T-helper 2 cell treated with Interferon-gamma antibody and Interleukin-4, amounts not matched to agents 5 μg/mL and 100 μg/mL, for 36 hours (primary cell): ENCODE measurements around the gene CDC42BPG.
"Not testable (repeated sequence)": the region's sequence is repeated elsewhere in the genome, so short reads cannot be mapped to it uniquely, and the experiment has no call there.

Source experiments
- DNase-seq: peaks from one replicate; pipeline ENCODE4 v3.0.0; 2021; ENCODE audit warnings: low spot score
- H3K27ac Mint-ChIP-seq: one replicate; pipeline ENCODE4 v1.8.0; 2021; ENCODE audit warnings: mild to moderate bottlenecking, mixed read lengths
- H3K27me3 Mint-ChIP-seq: one replicate; pipeline ENCODE4 v1.8.0; 2021; ENCODE audit warnings: low read depth, mixed read lengths
- H3K36me3 Mint-ChIP-seq: one replicate; pipeline ENCODE4 v1.8.0; 2021; ENCODE audit warnings: low read depth, mixed read lengths
- H3K4me1 Mint-ChIP-seq: one replicate; pipeline ENCODE4 v1.8.0; 2021; ENCODE audit warnings: low read depth, mixed read lengths
- H3K4me3 Mint-ChIP-seq: one replicate; pipeline ENCODE4 v1.8.0; 2022; ENCODE audit warnings: mild to moderate bottlenecking, moderate library complexity, mixed read lengths
- H3K9me3 Mint-ChIP-seq: one replicate; pipeline ENCODE4 v1.8.0; 2021; ENCODE audit warnings: mixed read lengths

The CDC42BPG gene

GRCh38 chr11:64833509-64833908 is 10.9 kb downstream of the CDC42BPG start:
- Mint-ChIP-seq H3K9me3 (no peaks in the 10 kb centered on the region), H3K27ac (no peak overlapping the region), H3K4me1 (peaks cover 2% of the 10 kb centered on the region), H3K36me3 (no peaks in the 10 kb centered on the region), H3K27me3 (no peaks in the 10 kb centered on the region), H3K4me3 (no peak overlapping the region)
- no peak for DNase-seq

GRCh38 chr11:64833198-64833502 is 11.3 kb downstream of the CDC42BPG start:
- no peak overlapping the region for H3K4me3 Mint-ChIP-seq
- no peaks in the 10 kb centered on the region for H3K27me3 Mint-ChIP-seq

GRCh38 chr11:64832467-64833197 is 11.8 kb downstream of the CDC42BPG start:
- peaks cover 2% of the 10 kb centered on the region for H3K4me1 Mint-ChIP-seq
- H3K9me3 Mint-ChIP-seq, result no peaks in the 10 kb centered on the region
- DNase-seq, result no peak
- H3K4me3 Mint-ChIP-seq, result no peak overlapping the region
- no peaks in the 10 kb centered on the region for H3K36me3 Mint-ChIP-seq
- no peak overlapping the region for H3K27ac Mint-ChIP-seq
- H3K27me3 Mint-ChIP-seq, result no peaks in the 10 kb centered on the region

More at GRCh38 chr11:64833198-64833502, 11.3 kb downstream of the CDC42BPG start:
- Mint-ChIP-seq H3K4me1 (peaks cover 2% of the 10 kb centered on the region), H3K9me3 (no peaks in the 10 kb centered on the region), H3K36me3 (no peaks in the 10 kb centered on the region), H3K27ac (no peak overlapping the region)
- DNase-seq, result no peak

GRCh38 chr11:64831411-64831891 is 13.0 kb downstream of the CDC42BPG start:
- no peaks in the 10 kb centered on the region for H3K27me3 Mint-ChIP-seq

GRCh38 chr11:64829536-64830251 is 14.8 kb downstream of the CDC42BPG start:
- Mint-ChIP-seq H3K27ac (no peak overlapping the region), H3K27me3 (no peaks in the 10 kb centered on the region), H3K4me3 (no peak overlapping the region), H3K36me3 (no peaks in the 10 kb centered on the region), H3K4me1 (no peaks in the 10 kb centered on the region), H3K9me3 (no peaks in the 10 kb centered on the region)
- DNase-seq, result no peak

More at GRCh38 chr11:64831411-64831891, 13.0 kb downstream of the CDC42BPG start:
- DNase-seq, result no peak
- Mint-ChIP-seq H3K27ac (no peak overlapping the region), H3K4me3 (no peak overlapping the region), H3K9me3 (no peaks in the 10 kb centered on the region), H3K4me1 (no peaks in the 10 kb centered on the region), H3K36me3 (no peaks in the 10 kb centered on the region)

GRCh38 chr11:64827451-64827839 is 17.0 kb downstream of the CDC42BPG start:
- Mint-ChIP-seq H3K27ac (no peak overlapping the region), H3K4me3 (no peak overlapping the region), H3K27me3 (no peaks in the 10 kb centered on the region), H3K9me3 (no peaks in the 10 kb centered on the region), H3K4me1 (no peaks in the 10 kb centered on the region), H3K36me3 (no peaks in the 10 kb centered on the region)
- DNase-seq, result no peak

- H3K4me3 Mint-ChIP-seq, result no peak overlapping the region
- H3K27me3 Mint-ChIP-seq, result no peaks in the 10 kb centered on the region
- DNase-seq, result no peak
- no peaks in the 10 kb centered on the region for H3K4me1 Mint-ChIP-seq
- H3K9me3 Mint-ChIP-seq, result no peaks in the 10 kb centered on the region
- no peaks in the 10 kb centered on the region for H3K36me3 Mint-ChIP-seq
- H3K27ac Mint-ChIP-seq, result no peak overlapping the region
These were observed 17.6 kb downstream of the CDC42BPG start for GRCh38 chr11:64826578-64827450.

- Mint-ChIP-seq H3K36me3 (no peaks in the 10 kb centered on the region), H3K9me3 (no peaks in the 10 kb centered on the region), H3K4me1 (no peaks in the 10 kb centered on the region), H3K4me3 (no peak overlapping the region), H3K27me3 (no peaks in the 10 kb centered on the region), H3K27ac (no peak overlapping the region)
- DNase-seq, result no peak
These were observed 18.4 kb downstream of the CDC42BPG start for GRCh38 chr11:64826062-64826461.

GRCh38 chr11:64823568-64824119 is 20.8 kb downstream of the CDC42BPG start:
- no peak for DNase-seq
- no peaks in the 10 kb centered on the region for H3K36me3 Mint-ChIP-seq
- no peaks in the 10 kb centered on the region for H3K9me3 Mint-ChIP-seq
- no peak overlapping the region for H3K4me3 Mint-ChIP-seq
- H3K27me3 Mint-ChIP-seq, result no peaks in the 10 kb centered on the region
- H3K27ac Mint-ChIP-seq, result no peak overlapping the region
- no peaks in the 10 kb centered on the region for H3K4me1 Mint-ChIP-seq

- Mint-ChIP-seq H3K27ac (no peak overlapping the region), H3K27me3 (peaks cover 2% of the 10 kb centered on the region), H3K36me3 (no peaks in the 10 kb centered on the region), H3K4me1 (no peaks in the 10 kb centered on the region), H3K4me3 (no peak overlapping the region), H3K9me3 (no peaks in the 10 kb centered on the region)
- DNase-seq, result no peak
These were observed 27.0 kb downstream of the CDC42BPG start for GRCh38 chr11:64817476-64817875.

GRCh38 chr11:64815433-64815832 is 29.0 kb downstream of the CDC42BPG start:
- H3K36me3 Mint-ChIP-seq, H3K9me3 Mint-ChIP-seq, H3K4me3 Mint-ChIP-seq, DNase-seq, H3K27me3 Mint-ChIP-seq, H3K4me1 Mint-ChIP-seq, H3K27ac Mint-ChIP-seq: not testable (repeated sequence)

- Mint-ChIP-seq H3K9me3 (no peaks in the 10 kb centered on the region), H3K36me3 (no peaks in the 10 kb centered on the region), H3K27me3 (peaks cover 2% of the 10 kb centered on the region), H3K4me3 (no peak overlapping the region), H3K4me1 (peaks cover 4% of the 10 kb centered on the region), H3K27ac (no peak overlapping the region)
- DNase-seq, result no peak
These were observed 29.7 kb downstream of the CDC42BPG start for GRCh38 chr11:64814712-64815187.

GRCh38 chr11:64813826-64814225 is 30.6 kb downstream of the CDC42BPG start:
- peaks cover 10% of the 10 kb centered on the region for H3K4me1 Mint-ChIP-seq
- no peak for DNase-seq
- H3K9me3 Mint-ChIP-seq, result no peaks in the 10 kb centered on the region
- H3K27ac Mint-ChIP-seq, result no peak overlapping the region
- H3K36me3 Mint-ChIP-seq, result no peaks in the 10 kb centered on the region
- peaks cover 2% of the 10 kb centered on the region for H3K27me3 Mint-ChIP-seq
- H3K4me3 Mint-ChIP-seq, result no peak overlapping the region
